Calu3 (cell line): ENCODE data around the gene LATS2. TPM values are rescaled to one million over a fixed set of nuclear protein-coding genes. Genes with fewer than 3 reads are reported as not detected.

Source experiments
- BruUV-seq: library from RNA; stranded (reverse); fragments of 400-500 nt; replicated peaks from 2 replicates; lab custom pipeline; 2021; lab: Mats Ljungman, UMichigan
- CTCF ChIA-PET: fragments of 300-600 bp; sonication (Branson Sonifier 250); formaldehyde crosslinking; loops from one replicate; lab custom pipeline; 2022; ENCODE audit warnings: antibody characterized with exemption; lab: Charles Lee
- DNase-seq: peaks from one replicate; pipeline ENCODE4 v3.0.0; 2022
- H3K27ac Mint-ChIP-seq: one replicate; pipeline ENCODE4 v1.8.0; 2022; ENCODE audit warnings: mixed read lengths; ENCODE audit not compliant: unreplicated experiment
- H3K27me3 Mint-ChIP-seq: one replicate; pipeline ENCODE4 v1.8.0; 2022; ENCODE audit warnings: mixed read lengths; ENCODE audit not compliant: unreplicated experiment
- H3K36me3 Mint-ChIP-seq: one replicate; pipeline ENCODE4 v1.8.0; 2022; ENCODE audit warnings: mild to moderate bottlenecking, moderate library complexity, mixed read lengths; ENCODE audit not compliant: insufficient read depth, unreplicated experiment
- H3K4me1 Mint-ChIP-seq: one replicate; pipeline ENCODE4 v1.8.0; 2022; ENCODE audit warnings: mild to moderate bottlenecking, low read depth, mixed read lengths; ENCODE audit not compliant: unreplicated experiment
- H3K4me3 Mint-ChIP-seq: one replicate; pipeline ENCODE4 v1.8.0; 2022; ENCODE audit warnings: mild to moderate bottlenecking, low read depth, moderate library complexity, mixed read lengths; ENCODE audit not compliant: unreplicated experiment
- H3K9me3 Mint-ChIP-seq: one replicate; pipeline ENCODE4 v1.8.0; 2022; ENCODE audit warnings: low read depth, mixed read lengths; ENCODE audit not compliant: unreplicated experiment
- CTCF ChIP-seq: fragments of 200-600 bp; IDR thresholded peaks from one replicate; pipeline ENCODE4 v1.8.0; 2022; ENCODE audit warnings: antibody characterized with exemption; ENCODE audit not compliant: unreplicated experiment
- intact Hi-C: fragments of 100-400 bp; cut with micrococcal nuclease; formaldehyde crosslinking; loops from one replicate; pipeline ENCODE4 v1.10.0; 2022; ENCODE audit not compliant: unreplicated experiment
- total RNA-seq: library from RNA; stranded (reverse); gene quantifications from 2 replicates; pipeline ENCODE4 v1.2.3, GENCODE V29; 2022

Gene LATS2
- total RNA-seq, 1 experiment from 2014 or later, result 19.3 TPM

- Mint-ChIP-seq H3K27me3 (no peaks in the 10 kb centered on the region), H3K4me1 (peaks cover 54% of the 10 kb centered on the region), H3K4me3 (peak overlapping the region; percentile 49), H3K27ac (peak overlapping the region; percentile 93), H3K36me3 (peaks cover 40% of the 10 kb centered on the region), H3K9me3 (no peaks in the 10 kb centered on the region)
- intact Hi-C loops, result loop anchor here (2.0 to 10.0 kb wide), 2 partner anchors 92 to 100 kb away; no protein-coding TSS in a partner anchor
- peak; percentile 49 for DNase-seq
- CTCF ChIA-PET, result interaction anchor here (0.5 kb wide), 1 partner anchor 143 kb away, joined by 3 read pairs; no protein-coding TSS in a partner anchor
- no peak for TF ChIP-seq CTCF
- TSS peak; percentile 89 for BruUV-seq
Observed at GRCh38 chr13:21034603-21035191, 26.7 kb downstream of the LATS2 start.

GRCh38 chr13:21033856-21034602, 27.4 kb downstream of the LATS2 start:
- TF ChIP-seq CTCF, result no peak
- H3K4me3 Mint-ChIP-seq, result peak overlapping the region; percentile 65

GRCh38 chr13:21033212-21033840, 28.1 kb downstream of the LATS2 start:
- peak overlapping the region; percentile 65 for H3K4me3 Mint-ChIP-seq
- peaks cover 41% of the 10 kb centered on the region for H3K36me3 Mint-ChIP-seq

More at GRCh38 chr13:21033856-21034602, 27.4 kb downstream of the LATS2 start:
- CTCF ChIA-PET, result interaction anchor here (0.5 to 0.9 kb wide), 3 partner anchors 19 to 143 kb away, joined by 3 to 5 read pairs (median 3); no protein-coding TSS in a partner anchor
- Mint-ChIP-seq H3K27ac (peak overlapping the region; percentile 93), H3K9me3 (no peaks in the 10 kb centered on the region), H3K27me3 (no peaks in the 10 kb centered on the region), H3K36me3 (peaks cover 44% of the 10 kb centered on the region), H3K4me1 (peaks cover 47% of the 10 kb centered on the region)
- DNase-seq, result peak; percentile 77
- BruUV-seq, result no TSS peak
- intact Hi-C loops, result loop anchor here (2.0 to 10.0 kb wide), 3 partner anchors 25 to 101 kb away; no protein-coding TSS in a partner anchor

More at GRCh38 chr13:21033212-21033840, 28.1 kb downstream of the LATS2 start:
- Mint-ChIP-seq H3K4me1 (peaks cover 40% of the 10 kb centered on the region), H3K27me3 (no peaks in the 10 kb centered on the region), H3K9me3 (no peaks in the 10 kb centered on the region), H3K27ac (peak overlapping the region; percentile 93)
- TSS peak; percentile 79 for BruUV-seq
- TF ChIP-seq CTCF, result no peak
- intact Hi-C loops, result loop anchor here (2.0 to 10.0 kb wide), 2 partner anchors 25 to 101 kb away; no protein-coding TSS in a partner anchor
- peak; percentile 39 for DNase-seq
- CTCF ChIA-PET, result interaction anchor here (0.6 to 0.9 kb wide), 2 partner anchors 19 to 90 kb away, joined by 3 to 5 read pairs; no protein-coding TSS in a partner anchor
